Measurements from ENCODE around the gene SNX21.
"Not testable (repeated sequence)": the region's sequence is repeated elsewhere in the genome, so short reads cannot be mapped to it uniquely, and the experiment has no call there.

Gene SNX21

GRCh38 chr20:45850238-45850637 is 16.6 kb downstream of the SNX21 start:
- DNase-seq (ENCODE audit: low spot score) = no peak

- DNase-seq (ENCODE audit: low spot score) = no peak
Measured at GRCh38 chr20:45850926-45851325, 17.3 kb downstream of the SNX21 start.

- DNase-seq (ENCODE audit: low spot score) = no peak
Measured at GRCh38 chr20:45851501-45851900, 17.9 kb downstream of the SNX21 start.

- DNase-seq (ENCODE audit: low spot score) = no peak
Measured at GRCh38 chr20:45852326-45852725, 18.7 kb downstream of the SNX21 start.

GRCh38 chr20:45853484-45853883 is 19.9 kb downstream of the SNX21 start:
- no peak for DNase-seq (ENCODE audit: low spot score)

GRCh38 chr20:45857114-45857881 is 23.7 kb downstream of the SNX21 start, which contains the start of the genes ACOT8 and ZSWIM3:
Gene ACOT8 (minus strand): TSS chr20:45857392. CDS start chr20:45857315, 77 bp downstream.
Gene ZSWIM3 (plus strand): TSS chr20:45857614. CDS start chr20:45857826, 212 bp downstream.
- peak; percentile 100 for DNase-seq (ENCODE audit: low spot score)

- DNase-seq (ENCODE audit: low spot score) = no peak
Measured at GRCh38 chr20:45857882-45858216, 24.2 kb downstream of the SNX21 start.

GRCh38 chr20:45859916-45860315 is 26.3 kb downstream of the SNX21 start:
- no peak for DNase-seq (ENCODE audit: low spot score)

GRCh38 chr20:45860560-45861220 is 27.1 kb downstream of the SNX21 start:
- no peak for DNase-seq (ENCODE audit: low spot score)

GRCh38 chr20:45861221-45862075 is 27.8 kb downstream of the SNX21 start:
- DNase-seq (ENCODE audit: low spot score) = no peak

- DNase-seq (ENCODE audit: low spot score) = no peak
Measured at GRCh38 chr20:45863543-45864470, 30.2 kb downstream of the SNX21 start.

- no peak for DNase-seq (ENCODE audit: low spot score)
Measured at GRCh38 chr20:45866454-45866853, 32.9 kb downstream of the SNX21 start.

- DNase-seq (ENCODE audit: low spot score) = no peak
Measured at GRCh38 chr20:45867136-45867818, 33.7 kb downstream of the SNX21 start.

- no peak for DNase-seq (ENCODE audit: low spot score)
Measured at GRCh38 chr20:45867819-45868176, 34.2 kb downstream of the SNX21 start.

- DNase-seq (ENCODE audit: low spot score) = no peak
Measured at GRCh38 chr20:45872626-45873025, 39.0 kb downstream of the SNX21 start.

GRCh38 chr20:45873409-45874103 is 40.0 kb downstream of the SNX21 start:
- DNase-seq (ENCODE audit: low spot score) = no peak

GRCh38 chr20:45874104-45874481 is 40.5 kb downstream of the SNX21 start:
- DNase-seq (ENCODE audit: low spot score) = not testable (repeated sequence)

- no peak for DNase-seq (ENCODE audit: low spot score)
Measured at GRCh38 chr20:45874576-45874975, 41.0 kb downstream of the SNX21 start.

GRCh38 chr20:45878076-45878761 is 44.6 kb downstream of the SNX21 start:
- no peak for DNase-seq (ENCODE audit: low spot score)
